ENCODE results near the gene FAM222A.

- TF ChIP-seq GABPA (IDR thresholded peaks at IDR 0.05; ENCODE audit: low read depth): no peak
- no peak for TF ChIP-seq CTCF (IDR thresholded peaks at IDR 0.05; ENCODE audit: insufficient read depth, low read length)
- TF ChIP-seq POLR2AphosphoS5 (IDR thresholded peaks at IDR 0.05; ENCODE audit: low read depth): no peak
- TF ChIP-seq, protein P1, sequence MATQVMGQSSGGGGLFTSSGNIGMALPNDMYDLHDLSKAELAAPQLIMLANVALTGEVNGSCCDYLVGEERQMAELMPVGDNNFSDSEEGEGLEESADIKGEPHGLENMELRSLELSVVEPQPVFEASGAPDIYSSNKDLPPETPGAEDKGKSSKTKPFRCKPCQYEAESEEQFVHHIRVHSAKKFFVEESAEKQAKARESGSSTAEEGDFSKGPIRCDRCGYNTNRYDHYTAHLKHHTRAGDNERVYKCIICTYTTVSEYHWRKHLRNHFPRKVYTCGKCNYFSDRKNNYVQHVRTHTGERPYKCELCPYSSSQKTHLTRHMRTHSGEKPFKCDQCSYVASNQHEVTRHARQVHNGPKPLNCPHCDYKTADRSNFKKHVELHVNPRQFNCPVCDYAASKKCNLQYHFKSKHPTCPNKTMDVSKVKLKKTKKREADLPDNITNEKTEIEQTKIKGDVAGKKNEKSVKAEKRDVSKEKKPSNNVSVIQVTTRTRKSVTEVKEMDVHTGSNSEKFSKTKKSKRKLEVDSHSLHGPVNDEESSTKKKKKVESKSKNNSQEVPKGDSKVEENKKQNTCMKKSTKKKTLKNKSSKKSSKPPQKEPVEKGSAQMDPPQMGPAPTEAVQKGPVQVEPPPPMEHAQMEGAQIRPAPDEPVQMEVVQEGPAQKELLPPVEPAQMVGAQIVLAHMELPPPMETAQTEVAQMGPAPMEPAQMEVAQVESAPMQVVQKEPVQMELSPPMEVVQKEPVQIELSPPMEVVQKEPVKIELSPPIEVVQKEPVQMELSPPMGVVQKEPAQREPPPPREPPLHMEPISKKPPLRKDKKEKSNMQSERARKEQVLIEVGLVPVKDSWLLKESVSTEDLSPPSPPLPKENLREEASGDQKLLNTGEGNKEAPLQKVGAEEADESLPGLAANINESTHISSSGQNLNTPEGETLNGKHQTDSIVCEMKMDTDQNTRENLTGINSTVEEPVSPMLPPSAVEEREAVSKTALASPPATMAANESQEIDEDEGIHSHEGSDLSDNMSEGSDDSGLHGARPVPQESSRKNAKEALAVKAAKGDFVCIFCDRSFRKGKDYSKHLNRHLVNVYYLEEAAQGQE (IDR thresholded peaks at IDR 0.05; ENCODE audit: insufficient replicate concordance, low read depth): no peak
- no peak for TF ChIP-seq SPI1 (IDR thresholded peaks at IDR 0.05; ENCODE audit: borderline replicate concordance, low read depth)
Observed at GRCh38 chr12:109792992-109793391, 79.4 kb downstream of the FAM222A start.
